CD4-positive, alpha-beta T cell treated with Interleukin-17A for 4 hours (primary cell): ENCODE results near the gene NUDT16.
"Not testable (repeated sequence)": the region's sequence is repeated elsewhere in the genome, so short reads cannot be mapped to it uniquely, and the experiment has no call there.

Experiments used
- DNase-seq: peaks from one replicate; pipeline ENCODE4 v3.0.0-alpha.2; 2020; ENCODE audit warnings: mixed read lengths

Gene NUDT16

DNA sequence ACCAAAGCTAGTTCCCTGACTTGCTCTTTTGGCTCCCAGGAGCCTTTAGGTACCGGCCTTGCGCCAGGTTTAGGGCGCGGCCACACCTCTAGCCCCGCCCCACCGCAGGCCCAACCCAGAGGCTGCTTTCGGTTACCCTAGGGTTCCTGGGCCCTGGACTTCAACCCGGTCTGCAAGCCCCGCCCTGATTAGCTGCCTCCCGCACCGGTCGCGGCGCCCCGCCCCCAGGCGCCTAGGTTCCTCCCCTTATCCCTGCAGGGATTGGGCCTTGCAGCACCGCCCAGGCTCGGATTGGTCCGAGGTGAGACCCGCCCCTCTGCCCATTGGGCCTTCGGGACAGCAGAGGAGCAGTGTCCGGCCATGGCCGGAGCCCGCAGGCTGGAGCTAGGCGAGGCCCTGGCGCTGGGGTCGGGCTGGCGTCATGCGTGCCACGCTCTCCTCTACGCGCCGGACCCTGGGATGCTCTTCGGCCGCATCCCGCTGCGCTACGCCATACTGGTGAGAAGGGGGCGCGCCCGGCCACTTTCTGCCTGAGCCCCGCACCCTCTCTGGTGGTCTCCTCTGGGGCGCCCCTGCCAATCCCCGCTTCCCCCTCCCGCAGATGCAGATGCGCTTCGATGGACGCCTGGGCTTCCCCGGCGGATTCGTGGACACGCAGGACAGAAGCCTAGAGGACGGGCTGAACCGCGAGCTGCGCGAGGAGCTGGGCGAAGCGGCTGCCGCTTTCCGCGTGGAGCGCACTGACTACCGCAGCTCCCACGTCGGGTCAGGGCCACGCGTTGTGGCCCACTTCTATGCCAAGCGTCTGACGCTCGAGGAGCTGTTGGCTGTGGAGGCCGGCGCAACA, at the start of gene NUDT16:
Gene NUDT16, plus strand, starts transcription at position 330 of the 847 bp plus-strand sequence. Its CDS starts 31 bp downstream, at position 361.
- peak; percentile 98 for DNase-seq

DNA sequence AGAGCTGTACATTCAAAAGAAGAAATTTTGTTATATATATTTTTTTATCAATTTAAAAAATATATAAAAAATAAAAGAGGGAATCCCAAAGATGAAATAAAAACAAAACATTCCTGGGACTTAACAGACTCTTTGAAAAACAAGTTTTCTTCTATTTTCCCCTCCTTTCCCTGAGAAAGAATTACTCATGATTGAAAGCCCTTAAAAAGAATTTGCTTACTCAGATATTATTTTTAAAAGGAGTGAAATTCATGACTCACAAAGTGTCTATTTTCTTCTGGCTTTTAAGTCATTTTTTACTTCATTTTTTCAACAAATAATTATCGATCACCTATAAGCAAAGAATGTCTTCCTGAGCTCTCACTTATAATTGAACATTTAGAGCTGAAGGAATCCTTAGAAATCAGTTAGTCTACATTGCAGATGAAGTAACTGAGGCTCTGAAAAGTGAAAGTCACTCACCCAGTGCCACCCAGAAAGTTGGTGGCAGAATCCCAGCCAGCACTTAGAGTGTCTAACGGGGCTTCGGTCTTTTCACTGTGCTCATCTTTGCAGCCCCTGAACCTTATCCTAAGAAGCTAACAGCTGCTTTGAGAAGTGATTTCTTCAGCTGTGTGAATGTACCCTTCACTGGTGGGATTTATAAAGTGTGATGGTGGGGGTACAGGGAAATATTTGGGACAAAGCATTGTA, 42.5 kb upstream of the NUDT16 start:
- no peak for DNase-seq

- no peak for DNase-seq
These were observed 39.8 kb upstream of the NUDT16 start for GRCh38 chr3:131341761-131342160.

- no peak for DNase-seq
These were observed 32.7 kb upstream of the NUDT16 start for GRCh38 chr3:131348911-131349310.

DNA sequence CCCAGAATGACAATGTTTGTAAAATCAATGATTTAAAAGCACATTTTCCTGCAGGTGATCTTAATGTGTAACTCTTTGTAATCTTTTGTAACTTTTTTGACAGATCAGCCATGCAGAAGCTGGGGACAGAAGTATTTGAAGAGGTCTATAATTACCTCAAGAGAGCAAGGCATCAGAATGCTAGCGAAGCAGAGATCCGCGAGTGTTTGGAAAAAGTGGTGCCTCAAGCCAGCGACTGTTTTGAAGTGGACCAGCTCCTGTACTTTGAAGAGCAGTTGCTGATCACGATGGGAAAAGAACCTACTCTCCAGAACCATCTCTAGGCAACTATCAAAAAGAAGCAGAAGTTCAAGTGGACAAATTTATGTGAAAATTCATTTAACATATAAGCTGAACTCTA, 32.1 kb upstream of the NUDT16 start:
- no peak for DNase-seq

DNA sequence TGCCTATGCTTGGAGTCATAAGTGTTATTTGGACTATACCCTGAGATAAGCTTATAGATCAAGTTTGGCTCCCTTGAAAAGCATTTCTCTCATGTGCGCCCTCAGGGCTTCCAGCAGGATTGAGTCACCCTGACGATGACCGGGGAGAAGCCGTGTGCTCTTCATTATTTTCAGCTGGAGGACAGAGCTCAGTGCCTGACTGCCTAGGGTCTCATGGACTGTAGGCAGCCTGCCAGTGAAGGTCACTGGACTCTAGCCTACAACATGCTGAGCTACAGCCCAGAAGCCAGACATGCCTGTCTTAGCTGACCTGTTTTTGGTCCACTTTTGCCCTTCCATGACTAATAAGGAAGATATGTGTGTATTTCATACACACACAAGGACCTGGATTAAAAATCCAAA, 31.6 kb upstream of the NUDT16 start:
- no peak for DNase-seq

DNA sequence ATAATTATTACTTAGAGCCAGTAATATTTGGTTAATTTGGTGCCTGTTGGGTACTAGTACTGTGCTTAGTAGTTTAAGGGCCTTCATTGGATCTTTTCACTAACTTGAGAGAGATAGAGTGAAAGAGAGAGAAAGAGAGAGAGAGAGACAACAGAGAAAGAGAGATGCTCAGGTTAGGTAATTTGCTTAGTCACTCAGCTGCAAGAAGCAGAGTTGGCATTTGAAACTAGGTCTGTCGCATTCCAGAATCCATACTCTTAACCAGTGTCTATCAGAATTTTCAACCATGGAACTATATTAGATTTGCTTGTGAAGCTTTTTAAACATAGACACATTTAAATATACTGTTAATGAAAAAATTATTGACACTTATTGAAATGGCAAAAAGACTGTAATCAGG, 31.1 kb upstream of the NUDT16 start:
- DNase-seq, result no peak

GRCh38 chr3:131353016-131353877, 28.3 kb upstream of the NUDT16 start:
- DNase-seq, result no peak

DNA sequence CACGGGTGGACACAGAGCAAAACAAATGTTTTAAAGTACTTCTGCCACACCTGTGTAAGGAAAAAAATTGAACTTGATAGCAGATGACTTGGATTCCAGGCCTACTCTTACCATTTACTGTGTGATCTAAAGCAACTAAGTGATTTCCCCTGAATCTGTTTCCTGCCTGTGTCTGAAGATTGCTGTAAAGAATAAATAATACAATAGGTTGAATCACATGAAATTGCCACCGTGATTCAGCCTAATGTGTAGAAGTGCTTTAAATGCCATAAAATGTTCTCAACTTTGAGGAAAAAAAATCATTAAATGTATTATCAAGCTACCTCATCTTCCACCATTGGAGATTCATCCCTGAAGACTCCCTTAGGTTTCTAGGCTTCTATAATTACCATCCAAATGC, 27.6 kb upstream of the NUDT16 start:
- no peak for DNase-seq

GRCh38 chr3:131356006-131356595, 25.5 kb upstream of the NUDT16 start:
- no peak for DNase-seq

DNA sequence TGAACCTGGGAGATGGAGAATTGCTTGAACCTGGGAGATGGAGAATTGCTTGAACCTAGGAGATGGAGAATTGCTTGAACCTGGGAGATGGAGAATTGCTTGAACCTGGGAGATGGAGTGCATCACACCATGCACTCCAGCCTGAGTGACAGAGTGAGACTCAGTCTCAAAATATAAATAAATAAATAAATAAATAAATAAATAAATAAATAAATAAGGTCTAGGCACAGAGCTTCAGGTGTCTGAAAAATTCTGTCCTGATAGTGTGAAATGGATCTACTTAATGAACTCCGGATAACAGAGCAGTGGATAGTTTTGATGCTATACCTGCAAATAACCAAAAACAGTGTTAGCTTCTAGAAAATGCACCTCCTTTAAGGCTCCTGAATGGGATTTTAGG, 24.3 kb upstream of the NUDT16 start:
- DNase-seq, result no peak

- no peak for DNase-seq
These were observed 21.3 kb upstream of the NUDT16 start for GRCh38 chr3:131360191-131360755.

DNA sequence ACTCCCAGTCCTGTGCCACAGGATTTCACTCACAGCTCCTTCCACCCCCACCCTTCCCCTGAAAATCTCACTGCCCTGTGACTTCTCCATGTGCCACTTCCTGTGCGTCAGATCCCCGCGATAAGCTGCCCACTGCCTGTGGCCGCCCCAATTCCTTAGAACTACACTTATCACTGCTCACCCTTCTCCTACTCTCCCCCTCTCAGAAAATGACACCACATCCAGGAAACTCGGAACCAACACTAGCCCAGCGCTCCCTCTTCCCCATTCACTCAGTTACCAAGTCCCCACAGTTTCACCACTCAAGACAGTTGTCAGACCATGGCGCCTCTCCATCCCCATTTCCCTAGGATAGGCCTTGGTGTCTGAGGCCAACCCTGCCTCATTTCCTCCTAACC, 20.5 kb upstream of the NUDT16 start:
- not testable (repeated sequence) for DNase-seq

- DNase-seq, result peak; percentile 18
These were observed 19.8 kb upstream of the NUDT16 start for GRCh38 chr3:131361464-131362421.

DNA sequence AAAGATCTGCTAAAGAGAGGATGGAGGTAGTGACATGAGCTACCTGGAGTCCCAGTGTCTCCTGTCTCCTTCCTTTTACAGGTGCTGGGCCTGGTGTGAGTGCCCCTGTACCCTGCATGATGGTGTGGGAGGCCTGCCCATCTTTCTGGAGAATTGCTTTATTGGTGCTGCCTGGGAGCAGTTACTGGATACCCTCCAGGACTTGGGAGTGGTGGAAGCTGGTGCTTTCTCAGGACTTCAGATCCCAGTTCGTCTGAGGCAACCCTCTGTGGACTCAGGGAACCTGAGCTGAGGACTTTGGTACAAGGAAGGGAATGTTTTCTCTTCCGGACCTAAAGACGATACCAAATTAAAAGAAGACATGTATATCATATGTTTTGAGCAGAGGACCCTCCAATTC, 18.3 kb upstream of the NUDT16 start:
- DNase-seq, result no peak

DNA sequence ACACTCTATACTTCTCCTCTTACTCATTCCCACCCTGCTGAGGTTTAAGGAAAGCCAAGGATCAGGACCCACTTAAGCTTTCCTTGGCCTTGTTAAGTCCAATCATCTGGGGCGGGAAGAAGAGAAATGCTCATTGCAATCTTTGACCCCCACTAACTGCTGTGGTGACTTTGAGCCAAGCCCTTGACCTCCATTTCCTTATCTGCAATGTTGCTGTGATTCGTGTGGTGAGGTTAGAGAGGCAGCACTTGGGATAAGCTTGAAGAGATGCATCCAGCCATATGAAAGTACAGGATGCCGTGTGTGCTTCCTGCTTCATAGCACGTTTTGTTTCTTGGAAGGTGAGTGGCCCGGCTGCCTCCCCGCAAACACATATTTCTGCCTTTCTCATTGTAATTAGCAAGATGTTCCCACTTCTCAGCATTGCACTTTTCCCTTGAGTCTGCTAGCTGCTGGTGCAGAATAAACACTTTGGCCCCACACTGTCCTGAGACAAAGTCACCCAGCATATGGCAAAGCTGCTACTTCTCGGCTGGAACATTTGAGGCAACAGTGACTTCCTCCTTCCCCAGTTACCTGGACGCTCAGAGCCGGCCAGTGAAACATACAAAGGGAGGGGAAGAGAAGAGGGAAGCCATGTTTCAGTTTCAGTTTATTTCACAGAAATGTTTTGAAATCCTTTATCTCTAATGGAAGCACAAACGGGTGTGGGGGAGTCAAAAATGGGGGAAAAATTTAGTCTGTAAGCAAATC, 10.5 kb upstream of the NUDT16 start:
- no peak for DNase-seq

DNA sequence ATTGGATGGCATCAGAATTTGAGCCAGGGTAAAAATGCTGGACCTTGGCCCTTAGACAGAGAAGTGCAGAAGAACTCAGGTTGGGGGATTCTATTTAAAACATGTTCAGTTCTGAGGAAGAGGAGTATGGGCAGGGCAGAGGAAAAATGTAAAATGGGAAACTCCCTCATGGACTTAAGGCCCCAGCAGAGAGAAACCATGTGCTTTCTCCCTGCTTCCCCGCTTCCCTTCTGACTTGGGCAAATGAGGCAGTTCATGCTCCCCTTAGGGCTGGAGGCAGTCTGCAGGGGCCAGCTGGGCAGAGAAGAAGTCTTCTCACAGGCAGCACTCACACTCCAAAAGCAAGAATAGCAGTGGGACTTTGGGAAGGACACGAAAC, 9.9 kb upstream of the NUDT16 start:
- no peak for DNase-seq

DNA sequence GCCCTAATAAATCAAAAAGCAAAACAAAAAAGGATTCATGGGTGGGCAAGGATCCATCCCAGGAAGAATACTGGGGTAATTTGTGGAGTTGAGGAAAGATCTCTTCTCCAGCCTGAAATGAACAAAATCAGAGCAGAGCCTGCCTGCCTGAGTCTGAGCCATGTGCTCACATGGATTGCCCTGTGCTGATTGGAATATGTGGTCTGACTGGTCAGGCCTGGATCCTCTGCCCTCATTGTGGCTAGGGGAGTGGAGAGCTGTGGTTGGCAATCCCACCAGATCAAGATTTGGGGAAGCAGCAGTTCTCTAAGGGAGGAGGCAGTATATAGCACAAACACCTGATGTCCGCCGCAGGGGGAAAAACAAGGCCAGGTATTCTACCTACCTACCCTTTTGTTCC, 6.8 kb upstream of the NUDT16 start:
- no peak for DNase-seq

DNA sequence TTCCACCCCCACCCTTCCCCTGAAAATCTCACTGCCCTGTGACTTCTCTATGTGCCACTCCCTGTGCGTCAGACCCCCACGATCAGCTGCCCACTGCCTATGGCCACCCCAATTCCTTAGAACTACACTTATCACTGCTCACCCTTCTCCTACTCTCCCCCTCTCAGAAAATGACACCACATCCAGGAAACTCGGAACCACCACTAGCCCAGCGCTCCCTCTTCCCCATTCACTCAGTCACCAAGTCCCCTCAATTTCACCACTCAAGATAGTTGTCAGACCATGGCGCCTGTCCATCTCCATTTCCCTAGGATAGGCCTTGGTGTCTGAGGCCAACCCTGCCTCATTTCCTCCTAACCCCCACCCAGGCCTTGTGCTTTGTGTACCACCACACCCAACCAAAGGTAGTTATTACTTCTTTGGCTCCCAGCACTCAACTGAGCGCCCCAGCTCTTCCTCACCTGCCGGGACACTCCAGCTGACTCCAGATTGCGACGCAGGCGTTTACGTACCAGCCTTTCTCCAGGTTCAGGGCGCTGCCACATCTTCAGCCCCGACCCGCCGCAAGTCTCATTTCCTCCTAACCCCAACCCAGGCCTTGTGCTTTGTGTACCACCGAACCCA, 641 bp upstream of the NUDT16 start:
- not testable (repeated sequence) for DNase-seq
